GM19025 (cell line): ENCODE measurements around the gene SGMS1.
A peak's percentile ranks its signal among the peaks of the same experiment; 100 is the strongest.
"Not testable (repeated sequence)": the region's sequence is repeated elsewhere in the genome, so short reads cannot be mapped to it uniquely, and the experiment has no call there.

Experiments used
- ATAC-seq: cut with Tn5 transposase; IDR thresholded peaks from one replicate; pipeline ENCODE4 v1.9.1; 2021; ENCODE audit warnings: mild to moderate bottlenecking, low read depth, moderate library complexity; ENCODE audit not compliant: unreplicated experiment

SGMS1 gene

GRCh38 chr10:50477287-50478203 lies 146.2 kb downstream of the SGMS1 start:
- ATAC-seq: no peak

GRCh38 chr10:50473756-50474155 lies 150.0 kb downstream of the SGMS1 start:
- ATAC-seq: no peak

DNA sequence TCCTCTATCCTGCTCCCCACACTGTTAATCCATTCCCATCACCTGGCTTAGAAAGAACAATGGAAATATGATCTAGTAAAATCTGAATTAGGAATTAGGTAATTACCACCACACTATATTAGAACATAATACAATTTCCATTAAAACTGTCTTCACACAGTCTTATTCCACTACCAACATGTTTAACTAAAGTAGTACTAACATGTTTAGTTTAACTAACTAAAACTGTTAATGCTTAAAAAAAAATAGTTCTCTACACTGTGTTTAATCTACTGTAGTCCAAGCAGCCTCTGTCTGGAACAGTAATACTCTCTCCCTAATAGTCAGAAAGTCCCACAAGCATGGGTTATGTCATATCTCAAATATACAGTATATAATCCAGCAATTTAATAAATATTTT lies 150.8 kb downstream of the SGMS1 start:
- no peak for ATAC-seq

- no peak for ATAC-seq
These were observed 152.2 kb downstream of the SGMS1 start for GRCh38 chr10:50471583-50471975.

DNA sequence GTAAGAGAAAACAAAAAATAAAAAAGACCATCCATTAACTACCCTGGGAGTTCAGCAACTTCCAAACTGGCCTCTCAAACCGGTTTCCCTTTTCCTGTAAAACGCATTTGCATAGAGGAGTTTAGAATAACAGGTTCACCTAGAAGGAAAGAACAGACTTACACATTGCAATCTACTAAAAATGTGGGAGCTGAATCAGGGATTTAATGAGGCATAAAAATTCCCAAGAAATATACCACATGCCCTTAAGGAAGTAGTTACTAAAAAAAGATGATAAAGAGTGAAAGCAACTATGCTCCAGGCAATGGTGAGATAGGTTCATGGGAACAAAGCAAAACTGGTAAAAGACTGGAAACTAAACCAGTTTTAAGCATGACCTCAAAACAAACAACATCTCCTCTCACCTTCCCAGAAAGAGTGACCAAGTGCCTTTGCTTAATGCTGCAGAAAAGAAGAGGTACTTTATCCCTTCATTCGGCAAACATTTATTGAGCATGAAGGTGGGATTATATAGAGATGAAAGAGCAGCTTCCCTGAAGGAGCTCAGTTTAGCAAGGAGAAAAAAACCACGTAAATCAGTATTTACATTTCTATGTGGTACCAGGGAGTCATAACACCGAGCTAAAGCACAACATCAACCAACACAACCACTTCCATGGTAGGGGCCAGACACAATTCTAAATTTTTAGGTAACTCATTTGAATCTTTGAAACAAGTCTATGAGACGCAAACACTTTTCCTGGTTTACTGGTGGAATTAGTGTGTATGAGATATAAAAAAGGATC lies 152.8 kb downstream of the SGMS1 start:
- ATAC-seq: no peak

DNA sequence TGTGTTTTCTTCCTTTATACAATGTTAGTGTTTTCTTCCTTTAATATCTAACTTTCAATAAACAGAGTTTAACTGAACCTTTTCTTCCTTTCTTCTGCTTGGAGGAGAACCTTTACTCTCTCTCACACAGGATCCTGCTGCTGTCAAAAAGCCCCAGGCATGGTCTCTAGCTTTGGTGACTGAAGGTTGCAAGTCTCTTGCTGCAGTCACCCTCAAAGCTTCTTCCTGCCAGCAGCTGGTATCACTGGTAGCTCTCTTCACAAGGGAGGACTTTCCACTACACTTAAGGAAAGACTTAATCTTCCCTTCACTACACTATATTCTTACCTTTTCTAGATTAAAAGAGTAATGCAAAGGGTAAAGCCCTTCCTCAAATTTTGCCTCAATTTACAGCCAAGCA lies 153.4 kb downstream of the SGMS1 start:
- peak; percentile 68 for ATAC-seq

GRCh38 chr10:50469778-50470193 lies 154.0 kb downstream of the SGMS1 start:
- no peak for ATAC-seq

DNA sequence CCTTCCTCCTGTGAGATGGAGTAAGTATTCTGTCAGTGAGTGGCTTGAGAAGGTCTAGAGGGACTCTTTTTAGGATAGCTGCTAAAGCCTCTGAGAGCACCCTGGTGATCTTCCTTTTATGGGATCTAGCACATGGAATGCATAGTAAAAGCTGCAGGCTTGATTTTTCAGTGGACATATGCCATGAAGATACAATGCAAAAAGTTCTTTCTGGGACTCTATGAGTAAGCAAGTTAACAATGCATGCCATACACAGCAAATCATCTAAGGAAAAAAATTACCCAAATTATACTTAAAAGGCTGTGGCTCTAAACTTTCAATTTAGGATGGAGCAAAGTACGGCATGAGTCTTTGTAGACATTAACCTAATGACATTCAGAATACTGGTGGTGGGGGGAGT lies 154.5 kb downstream of the SGMS1 start:
- no peak for ATAC-seq

GRCh38 chr10:50467209-50467608 lies 156.5 kb downstream of the SGMS1 start:
- ATAC-seq: no peak

DNA sequence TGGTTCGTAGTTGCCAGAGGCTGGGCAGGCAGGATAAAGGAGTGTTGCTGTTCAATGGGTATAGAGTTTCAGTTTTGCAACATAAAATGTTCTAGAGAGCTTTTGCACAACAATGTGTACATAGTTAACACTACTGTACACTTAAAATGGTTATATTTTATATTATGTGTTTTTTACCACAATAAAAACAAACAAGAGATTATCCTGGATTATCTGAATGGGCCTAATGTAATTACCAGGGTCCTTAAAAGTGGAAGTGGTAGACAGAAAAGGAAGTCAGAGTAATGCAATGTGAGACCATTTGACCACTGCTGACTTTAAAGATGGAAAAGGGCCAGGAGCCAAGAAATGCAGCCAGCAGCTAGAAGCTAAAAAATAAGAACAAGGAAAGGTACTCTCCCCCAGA lies 159.7 kb downstream of the SGMS1 start:
- no peak for ATAC-seq

GRCh38 chr10:50461834-50462233 lies 161.9 kb downstream of the SGMS1 start:
- ATAC-seq: no peak

- ATAC-seq: no peak
These were observed 162.6 kb downstream of the SGMS1 start for GRCh38 chr10:50461123-50461522.

DNA sequence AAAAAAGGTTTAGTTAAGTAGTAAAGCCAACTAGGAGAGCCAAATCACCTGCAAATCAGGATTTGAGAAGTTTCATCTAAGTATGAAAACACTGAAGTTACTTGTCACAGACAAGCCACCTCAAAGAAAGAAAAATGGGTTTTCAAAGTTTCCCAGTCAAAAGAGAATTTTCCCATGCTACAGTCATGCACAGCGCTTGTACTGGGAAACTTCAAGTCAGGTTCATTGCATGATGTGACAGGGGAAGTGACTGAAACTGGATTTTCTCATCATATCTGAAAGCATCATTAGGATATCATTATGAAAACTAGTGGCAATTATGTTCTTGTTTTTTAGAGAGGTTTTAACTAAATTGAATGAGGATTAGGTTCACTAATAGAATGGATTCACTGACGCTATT lies 167.0 kb downstream of the SGMS1 start:
- ATAC-seq: no peak

DNA sequence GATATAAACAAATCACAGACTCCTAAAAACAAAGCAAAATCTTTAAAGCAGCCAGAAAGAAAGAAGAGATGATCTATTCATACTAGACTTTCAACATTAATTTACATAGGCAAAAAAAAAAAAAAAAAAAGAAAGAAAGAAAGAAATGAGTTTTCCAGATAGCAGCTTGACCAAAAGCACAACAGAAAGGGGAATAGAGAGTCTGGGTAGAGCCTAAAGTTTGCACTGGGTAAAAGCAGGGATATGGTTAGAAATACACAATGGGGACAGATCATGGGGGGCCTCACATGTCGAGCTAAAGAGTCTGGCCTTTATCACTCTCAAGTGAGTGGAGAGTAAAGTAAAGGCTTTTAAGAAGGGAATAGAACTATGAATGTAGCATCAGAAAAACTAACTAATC lies 169.8 kb downstream of the SGMS1 start:
- no peak for ATAC-seq

DNA sequence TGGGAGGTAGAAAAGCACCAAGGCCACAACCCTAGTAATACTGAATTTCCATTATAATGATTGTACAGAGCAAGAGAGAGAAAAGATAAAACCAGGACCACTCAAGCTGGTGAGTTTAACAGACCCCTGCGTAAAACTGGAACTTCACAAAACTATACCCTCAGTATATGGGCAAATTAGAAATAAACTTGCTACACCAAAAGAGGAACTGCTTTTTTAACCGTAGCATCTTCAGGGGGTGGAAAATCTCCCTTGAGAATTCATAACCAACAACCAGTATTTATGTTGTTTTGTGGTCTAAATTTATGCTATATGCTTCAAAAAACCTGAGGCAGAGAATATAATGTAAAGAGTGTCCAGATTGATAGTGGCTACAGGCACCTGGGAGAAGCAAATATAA lies 171.2 kb downstream of the SGMS1 start:
- no peak for ATAC-seq

- no peak for ATAC-seq
These were observed 176.1 kb downstream of the SGMS1 start for GRCh38 chr10:50447691-50448090.

DNA sequence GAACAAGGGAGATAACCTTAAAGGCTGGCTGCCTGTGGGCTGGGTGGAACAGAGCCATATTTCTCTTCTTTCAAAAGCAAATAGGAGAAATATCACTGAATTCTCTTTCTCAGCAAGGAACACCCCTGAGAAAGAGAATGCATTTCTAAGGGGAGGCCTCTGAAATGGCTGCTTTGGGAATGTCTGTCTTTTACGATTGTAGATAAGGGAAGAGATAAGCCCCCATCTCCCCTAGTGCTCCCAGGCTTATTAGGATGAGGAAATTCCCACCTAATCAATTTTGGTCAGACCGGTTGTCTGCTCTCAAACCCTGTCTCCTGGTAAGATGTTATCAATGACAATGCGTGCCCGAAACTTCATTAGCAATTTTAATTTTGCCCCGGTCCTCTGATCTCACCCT lies 178.0 kb downstream of the SGMS1 start:
- ATAC-seq: not testable (repeated sequence)

GRCh38 chr10:50440489-50440888 lies 183.3 kb downstream of the SGMS1 start:
- no peak for ATAC-seq

- ATAC-seq: no peak
These were observed 183.9 kb downstream of the SGMS1 start for GRCh38 chr10:50439806-50440205.

GRCh38 chr10:50439187-50439586 lies 184.6 kb downstream of the SGMS1 start:
- ATAC-seq: no peak

DNA sequence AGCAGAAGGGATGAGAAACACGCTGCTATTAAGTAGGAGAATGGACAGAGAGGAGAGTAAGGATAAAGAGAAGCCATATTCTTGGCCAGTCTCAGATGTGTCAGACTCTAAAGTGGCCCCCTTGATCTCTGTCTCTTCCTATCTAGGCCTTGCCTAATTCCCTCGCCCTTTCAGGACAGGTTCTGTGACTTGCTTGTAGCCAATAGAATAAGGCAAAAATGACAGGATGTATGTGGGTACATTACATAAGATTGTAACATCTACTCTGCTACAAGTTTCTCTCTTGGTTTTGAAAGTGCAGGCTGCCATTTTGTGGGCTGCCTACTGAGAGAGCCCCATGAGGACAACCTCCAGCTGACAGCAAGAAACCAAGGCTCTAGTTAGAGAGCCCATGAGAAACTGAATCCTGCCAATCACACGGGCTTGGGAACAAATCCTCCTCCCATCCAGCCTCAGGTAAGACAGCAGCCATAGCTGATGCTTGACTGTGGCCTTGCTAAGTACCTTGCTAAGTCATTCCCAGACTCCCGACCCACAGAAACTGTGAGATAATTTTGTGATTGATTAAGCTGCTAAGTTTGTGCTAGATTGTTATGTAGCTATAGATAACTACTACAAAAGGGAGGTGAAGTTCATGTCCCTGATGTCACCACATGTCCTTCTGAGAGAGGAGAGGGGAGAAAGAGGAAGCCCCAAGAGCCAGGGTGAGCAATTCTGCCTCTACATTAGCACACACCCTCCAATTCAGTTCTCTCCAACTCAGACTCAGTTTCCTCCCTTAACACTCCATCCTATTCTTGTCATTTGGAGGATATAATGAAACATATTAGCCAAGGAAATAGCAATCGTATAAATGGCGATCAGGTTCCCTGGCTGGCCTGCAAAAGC lies 185.5 kb downstream of the SGMS1 start:
- ATAC-seq: no peak
